Measurements from ENCODE around the gene CHCHD6.

- TF ChIP-seq L3MBTL2 (conservative IDR thresholded peaks at IDR 0.05) = no peak
- no peak for TF ChIP-seq ELF4 (IDR thresholded peaks at IDR 0.05)
Measured at GRCh38 chr3:126714276-126714900, 10.3 kb downstream of the CHCHD6 start.

Data from HEK293T (cell line).